ENCODE data around the gene WASL.
"Not testable (repeated sequence)": the region's sequence is repeated elsewhere in the genome, so short reads cannot be mapped to it uniquely, and the experiment has no call there.

Gene WASL

GRCh38 chr7:123649964-123650363 lies 98.8 kb downstream of the WASL start:
- H3K9me3 Mint-ChIP-seq = no peaks in the 10 kb centered on the region
- no peaks in the 10 kb centered on the region for H3K4me1 Mint-ChIP-seq
- peaks cover 14% of the 10 kb centered on the region for H3K27me3 Mint-ChIP-seq
- no peak overlapping the region for H3K27ac Mint-ChIP-seq
- H3K4me3 Mint-ChIP-seq = no peak overlapping the region
- no peaks in the 10 kb centered on the region for H3K36me3 Mint-ChIP-seq

- Mint-ChIP-seq H3K27me3 (peaks cover 15% of the 10 kb centered on the region), H3K9me3 (no peaks in the 10 kb centered on the region), H3K4me3 (no peak overlapping the region)
Measured at GRCh38 chr7:123647106-123647730, 101.6 kb downstream of the WASL start.

DNA sequence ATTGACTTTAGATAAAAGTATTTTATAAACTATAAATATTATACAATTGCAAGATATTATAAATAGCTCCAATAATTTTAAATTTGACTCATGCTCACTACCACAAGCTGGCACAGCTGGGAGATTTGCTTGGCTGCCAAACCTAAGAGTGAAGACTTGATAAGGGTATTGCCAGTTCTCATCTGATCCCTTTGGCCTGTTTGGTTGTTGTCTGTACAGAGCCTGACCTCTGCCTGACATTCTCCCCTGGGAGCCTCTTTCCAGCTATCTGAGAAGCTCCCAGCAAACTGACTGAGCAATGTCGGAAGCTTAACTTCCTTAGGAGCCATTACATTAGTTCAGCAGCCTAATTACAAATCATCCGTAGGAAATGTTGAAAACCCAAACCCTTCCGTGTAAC lies 103.3 kb downstream of the WASL start:
- Mint-ChIP-seq H3K27ac (no peak overlapping the region), H3K4me3 (no peak overlapping the region), H3K36me3 (no peaks in the 10 kb centered on the region), H3K4me1 (no peaks in the 10 kb centered on the region), H3K9me3 (no peaks in the 10 kb centered on the region), H3K27me3 (peaks cover 14% of the 10 kb centered on the region)

More at GRCh38 chr7:123647106-123647730, 101.6 kb downstream of the WASL start:
- Mint-ChIP-seq H3K36me3 (no peaks in the 10 kb centered on the region), H3K27ac (no peak overlapping the region), H3K4me1 (no peaks in the 10 kb centered on the region)

GRCh38 chr7:123643495-123644441 lies 105.0 kb downstream of the WASL start:
- Mint-ChIP-seq H3K27ac (no peak overlapping the region), H3K4me3 (no peak overlapping the region), H3K36me3 (no peaks in the 10 kb centered on the region), H3K9me3 (no peaks in the 10 kb centered on the region), H3K27me3 (peaks cover 16% of the 10 kb centered on the region), H3K4me1 (no peaks in the 10 kb centered on the region)

- Mint-ChIP-seq H3K4me1 (no peaks in the 10 kb centered on the region), H3K4me3 (no peak overlapping the region), H3K27me3 (peaks cover 30% of the 10 kb centered on the region), H3K27ac (no peak overlapping the region), H3K9me3 (no peaks in the 10 kb centered on the region), H3K36me3 (no peaks in the 10 kb centered on the region)
Measured at GRCh38 chr7:123641901-123642300, 106.9 kb downstream of the WASL start.

- no peak overlapping the region for H3K4me3 Mint-ChIP-seq
- H3K9me3 Mint-ChIP-seq = no peaks in the 10 kb centered on the region
- peaks cover 28% of the 10 kb centered on the region for H3K27me3 Mint-ChIP-seq
- no peak overlapping the region for H3K27ac Mint-ChIP-seq
- no peaks in the 10 kb centered on the region for H3K4me1 Mint-ChIP-seq
- H3K36me3 Mint-ChIP-seq = no peaks in the 10 kb centered on the region
Measured at GRCh38 chr7:123640583-123640982, 108.2 kb downstream of the WASL start.

- H3K4me1 Mint-ChIP-seq = no peaks in the 10 kb centered on the region
- H3K36me3 Mint-ChIP-seq = no peaks in the 10 kb centered on the region
- H3K27ac Mint-ChIP-seq = no peak overlapping the region
- H3K27me3 Mint-ChIP-seq = peaks cover 25% of the 10 kb centered on the region
- no peaks in the 10 kb centered on the region for H3K9me3 Mint-ChIP-seq
- H3K4me3 Mint-ChIP-seq = no peak overlapping the region
Measured at GRCh38 chr7:123639631-123640030, 109.2 kb downstream of the WASL start.

GRCh38 chr7:123637878-123638277 lies 110.9 kb downstream of the WASL start:
- Mint-ChIP-seq H3K4me3 (no peak overlapping the region), H3K27me3 (peaks cover 23% of the 10 kb centered on the region), H3K9me3 (no peaks in the 10 kb centered on the region), H3K36me3 (no peaks in the 10 kb centered on the region), H3K4me1 (no peaks in the 10 kb centered on the region), H3K27ac (no peak overlapping the region)

DNA sequence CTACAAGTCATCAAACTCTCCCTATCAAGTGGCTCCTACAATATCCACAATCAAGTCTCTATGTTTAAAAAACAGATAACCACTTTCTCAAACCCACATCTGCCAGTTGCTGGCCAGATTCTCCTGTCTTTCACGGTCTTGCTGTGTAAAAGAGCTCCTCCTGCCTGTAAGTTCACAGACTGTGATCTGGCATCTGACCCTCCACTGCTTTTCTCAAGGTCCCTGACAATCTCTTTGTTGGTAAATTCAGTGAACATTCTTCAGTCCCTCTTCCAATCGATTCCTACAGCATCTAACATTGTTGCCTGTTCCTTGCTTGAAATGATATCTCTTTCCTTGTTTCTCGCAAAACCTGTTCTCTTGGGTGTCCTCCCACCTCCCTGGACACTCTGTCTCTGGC lies 111.6 kb downstream of the WASL start:
- Mint-ChIP-seq H3K4me1 (no peaks in the 10 kb centered on the region), H3K4me3 (no peak overlapping the region), H3K9me3 (no peaks in the 10 kb centered on the region), H3K27ac (no peak overlapping the region), H3K36me3 (no peaks in the 10 kb centered on the region), H3K27me3 (peaks cover 23% of the 10 kb centered on the region)

- H3K4me3 Mint-ChIP-seq = no peak overlapping the region
- H3K36me3 Mint-ChIP-seq = no peaks in the 10 kb centered on the region
- H3K27me3 Mint-ChIP-seq = peaks cover 22% of the 10 kb centered on the region
- H3K27ac Mint-ChIP-seq = no peak overlapping the region
- no peaks in the 10 kb centered on the region for H3K4me1 Mint-ChIP-seq
- H3K9me3 Mint-ChIP-seq = no peaks in the 10 kb centered on the region
Measured at GRCh38 chr7:123635551-123636359, 113.0 kb downstream of the WASL start.

DNA sequence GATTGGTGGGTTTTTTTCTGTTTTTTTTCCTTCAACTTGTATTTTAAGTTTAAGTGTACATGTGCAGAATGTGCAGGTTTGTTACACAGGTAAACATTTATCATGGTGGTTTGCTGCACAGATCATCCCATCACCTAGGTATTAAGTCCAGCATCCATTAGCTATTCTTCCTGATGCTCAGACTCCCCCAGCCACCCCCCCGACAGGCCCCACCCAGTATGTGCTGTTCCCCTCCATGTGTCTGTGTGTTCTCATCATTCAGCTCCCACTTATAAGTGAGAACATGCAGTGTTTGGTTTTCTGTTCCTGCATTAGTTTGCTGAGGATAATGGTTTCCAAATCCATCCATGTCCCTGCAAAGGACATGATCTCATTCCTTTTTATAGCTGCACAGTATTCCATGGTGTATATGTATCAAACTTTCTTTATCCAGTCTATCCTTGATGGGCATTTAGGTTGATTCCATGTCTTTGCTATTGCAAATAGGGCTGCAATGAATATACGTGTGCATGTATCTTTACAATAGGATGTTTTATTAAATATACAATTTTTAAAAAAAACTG lies 114.7 kb downstream of the WASL start:
- not testable (repeated sequence) for H3K9me3 Mint-ChIP-seq, H3K4me1 Mint-ChIP-seq, H3K36me3 Mint-ChIP-seq, H3K4me3 Mint-ChIP-seq, H3K27ac Mint-ChIP-seq
- H3K27me3 Mint-ChIP-seq = peaks cover 19% of the 10 kb centered on the region

GRCh38 chr7:123633553-123633952 lies 115.2 kb downstream of the WASL start:
- no peaks in the 10 kb centered on the region for H3K4me1 Mint-ChIP-seq
- no peaks in the 10 kb centered on the region for H3K9me3 Mint-ChIP-seq
- H3K4me3 Mint-ChIP-seq = no peak overlapping the region
- peaks cover 19% of the 10 kb centered on the region for H3K27me3 Mint-ChIP-seq
- no peak overlapping the region for H3K27ac Mint-ChIP-seq
- H3K36me3 Mint-ChIP-seq = no peaks in the 10 kb centered on the region

DNA sequence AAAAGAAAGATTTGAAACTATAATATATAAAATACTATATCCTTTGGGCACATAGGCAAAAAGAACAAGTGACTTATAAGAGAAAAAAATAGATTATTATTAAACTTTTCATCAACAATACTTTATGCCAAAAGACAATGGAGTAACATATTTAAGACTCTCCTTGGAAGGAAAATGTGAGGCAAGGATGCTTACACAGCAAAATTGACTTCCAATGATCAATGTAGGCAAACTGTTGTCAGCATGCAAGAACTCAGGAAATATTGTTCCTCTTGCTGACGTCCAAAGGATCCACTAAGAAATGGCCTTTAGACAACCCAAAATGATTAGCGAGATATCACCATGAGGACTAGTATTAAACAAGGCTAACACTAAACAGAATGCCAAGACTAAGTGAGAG lies 116.0 kb downstream of the WASL start:
- H3K9me3 Mint-ChIP-seq = no peaks in the 10 kb centered on the region
- H3K4me1 Mint-ChIP-seq = no peaks in the 10 kb centered on the region
- H3K36me3 Mint-ChIP-seq = no peaks in the 10 kb centered on the region
- no peak overlapping the region for H3K27ac Mint-ChIP-seq
- peaks cover 14% of the 10 kb centered on the region for H3K27me3 Mint-ChIP-seq
- no peak overlapping the region for H3K4me3 Mint-ChIP-seq
